Uterus (tissue), 2 donors: ENCODE measurements around the gene NDUFB1.

Source experiments
- POLR2A ChIP-seq, 2 donors: fragments of 450-650 bp; IDR thresholded peaks; one replicate each; pipeline ENCODE4 v1.6.1; 2016; ENCODE audit warnings: antibody characterized with exemption in 2 of 2, mild to moderate bottlenecking in 1 of 2, moderate library complexity in 1 of 2
- TF ChIP-seq, protein P1 (sequence below), 4 experiments: fragments of 200-600 bp in 2 of 4; fragments of 450-650 bp in 2 of 4; sonication (generic) in 2 of 4; IDR thresholded peaks; one replicate each; pipeline ENCODE4 v1.5.1; 2016 to 2019; ENCODE audit warnings: antibody characterized with exemption in 4 of 4, mild to moderate bottlenecking in 2 of 4, moderate library complexity in 1 of 4

DNA sequence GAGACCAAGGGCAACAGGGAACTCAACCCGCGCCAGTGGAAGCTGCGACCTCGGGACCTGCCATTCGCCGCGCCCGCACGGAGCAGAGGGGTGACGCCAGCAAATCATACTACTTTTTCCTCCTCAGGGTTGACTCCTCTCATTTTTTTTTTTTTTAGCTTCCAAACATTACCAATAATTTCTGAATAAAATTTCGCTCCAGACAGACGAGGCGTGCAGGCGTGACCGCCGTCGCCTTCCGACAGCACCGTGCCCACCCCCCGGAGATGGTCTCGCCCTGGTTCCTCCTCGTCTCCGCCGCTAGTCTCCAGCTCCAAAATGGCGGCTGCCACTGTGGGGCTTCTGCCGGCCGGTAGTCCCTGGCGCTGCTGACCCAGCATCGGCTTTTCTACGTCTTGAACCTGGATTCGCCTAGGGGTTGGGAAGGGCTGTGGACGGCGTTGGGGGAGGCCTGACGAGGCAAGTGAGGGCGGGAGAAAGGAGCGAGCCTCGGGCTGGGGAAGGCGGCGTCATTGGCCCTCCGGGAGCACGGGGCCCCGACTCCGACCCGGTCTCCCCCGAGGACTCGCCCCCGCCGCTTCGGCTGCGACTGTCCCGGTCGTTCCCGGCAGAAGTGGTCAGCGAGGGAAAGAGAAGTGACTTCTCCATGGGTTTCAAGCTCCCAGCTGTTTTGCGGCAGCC lies at the start of gene NDUFB1, which contains the start of gene CPSF2:
- TF ChIP-seq, protein P1, sequence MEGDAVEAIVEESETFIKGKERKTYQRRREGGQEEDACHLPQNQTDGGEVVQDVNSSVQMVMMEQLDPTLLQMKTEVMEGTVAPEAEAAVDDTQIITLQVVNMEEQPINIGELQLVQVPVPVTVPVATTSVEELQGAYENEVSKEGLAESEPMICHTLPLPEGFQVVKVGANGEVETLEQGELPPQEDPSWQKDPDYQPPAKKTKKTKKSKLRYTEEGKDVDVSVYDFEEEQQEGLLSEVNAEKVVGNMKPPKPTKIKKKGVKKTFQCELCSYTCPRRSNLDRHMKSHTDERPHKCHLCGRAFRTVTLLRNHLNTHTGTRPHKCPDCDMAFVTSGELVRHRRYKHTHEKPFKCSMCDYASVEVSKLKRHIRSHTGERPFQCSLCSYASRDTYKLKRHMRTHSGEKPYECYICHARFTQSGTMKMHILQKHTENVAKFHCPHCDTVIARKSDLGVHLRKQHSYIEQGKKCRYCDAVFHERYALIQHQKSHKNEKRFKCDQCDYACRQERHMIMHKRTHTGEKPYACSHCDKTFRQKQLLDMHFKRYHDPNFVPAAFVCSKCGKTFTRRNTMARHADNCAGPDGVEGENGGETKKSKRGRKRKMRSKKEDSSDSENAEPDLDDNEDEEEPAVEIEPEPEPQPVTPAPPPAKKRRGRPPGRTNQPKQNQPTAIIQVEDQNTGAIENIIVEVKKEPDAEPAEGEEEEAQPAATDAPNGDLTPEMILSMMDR (IDR thresholded peaks at IDR 0.05): peak in 1 of 4 experiments; percentile 12
- TF ChIP-seq POLR2A (IDR thresholded peaks at IDR 0.05): peak; percentile 39 to 58
